ENCODE measurements around the gene FKBP2.

Gene FKBP2

GRCh38 chr11:64284962-64285884 is 44.3 kb downstream of the FKBP2 start, which contains the start of gene GPR137:
Gene GPR137 (plus strand): TSS chr11:64285848. CDS start chr11:64286525, 677 bp downstream.
- H3K4me1 ChIP-seq (ENCODE audit: insufficient read depth, low read length, poor library complexity, severe bottlenecking), result peaks cover 8% of the 10 kb centered on the region
- peak within 1 kb of the TSS; percentile 87 for H3K9ac ChIP-seq (ENCODE audit: low read depth, low read length, poor library complexity, severe bottlenecking)
- peak within 1 kb of the TSS; percentile 95 for H2AFZ ChIP-seq (ENCODE audit: low read length)
- peaks cover 10% of the 10 kb centered on the region; the same call in 1 of the 2 replicates for H3K79me2 ChIP-seq (ENCODE audit: insufficient read depth, low read length)
- no peaks in the 10 kb centered on the region for H3F3A ChIP-seq (ENCODE audit: low read depth)
- peak within 1 kb of the TSS; percentile 96 for H3K4me2 ChIP-seq (ENCODE audit: low read depth, low read length, poor library complexity, severe bottlenecking)
- no peaks in the 10 kb centered on the region for H3K27me3 ChIP-seq (ENCODE audit: insufficient read depth, low read length, poor library complexity, severe bottlenecking)
- peak within 1 kb of the TSS; percentile 99 for H3K4me3 ChIP-seq (ENCODE audit: low read length, poor library complexity, severe bottlenecking)
- H3K9me2 ChIP-seq (replicated peaks; ENCODE audit: low read depth, low read length), result no peaks in the 10 kb centered on the region
- TF ChIP-seq EZH2phosphoT487 (IDR thresholded peaks at IDR 0.05; ENCODE audit: borderline replicate concordance) (no peak), CTCF (conservative IDR thresholded peaks at IDR 0.05; ENCODE audit: low read length) (no peak)
- H4K20me1 ChIP-seq (ENCODE audit: insufficient read depth, low read length, poor library complexity, severe bottlenecking), result no peaks in the 10 kb centered on the region
- no peaks in the 10 kb centered on the region for H3K36me3 ChIP-seq (ENCODE audit: insufficient read depth, low read length)
- H3K9me3 ChIP-seq (ENCODE audit: insufficient read depth, low read depth, low read length), result no peaks in the 10 kb centered on the region

- TF ChIP-seq EZH2phosphoT487 (IDR thresholded peaks at IDR 0.05; ENCODE audit: borderline replicate concordance) (no peak), CTCF (conservative IDR thresholded peaks at IDR 0.05; ENCODE audit: low read length) (peak; percentile 60)
- H3K9ac ChIP-seq (ENCODE audit: low read depth, low read length, poor library complexity, severe bottlenecking), result peak overlapping the region; percentile 87
- H2AFZ ChIP-seq (ENCODE audit: low read length), result peak overlapping the region; percentile 95
- no peaks in the 10 kb centered on the region for H3K9me3 ChIP-seq (ENCODE audit: insufficient read depth, low read depth, low read length)
- H3K4me1 ChIP-seq (ENCODE audit: insufficient read depth, low read length, poor library complexity, severe bottlenecking), result peaks cover 8% of the 10 kb centered on the region
- H3K4me2 ChIP-seq (ENCODE audit: low read depth, low read length, poor library complexity, severe bottlenecking), result peak overlapping the region; percentile 96
- H3K79me2 ChIP-seq (ENCODE audit: insufficient read depth, low read length), result peaks cover 10% of the 10 kb centered on the region; the same call in 1 of the 2 replicates
- H3K36me3 ChIP-seq (ENCODE audit: insufficient read depth, low read length), result no peaks in the 10 kb centered on the region
- no peaks in the 10 kb centered on the region for H3K9me2 ChIP-seq (replicated peaks; ENCODE audit: low read depth, low read length)
- peak overlapping the region; percentile 99 for H3K4me3 ChIP-seq (ENCODE audit: low read length, poor library complexity, severe bottlenecking)
- no peaks in the 10 kb centered on the region for H3K27me3 ChIP-seq (ENCODE audit: insufficient read depth, low read length, poor library complexity, severe bottlenecking)
- H3F3A ChIP-seq (ENCODE audit: low read depth), result no peaks in the 10 kb centered on the region
- no peaks in the 10 kb centered on the region for H4K20me1 ChIP-seq (ENCODE audit: insufficient read depth, low read length, poor library complexity, severe bottlenecking)
Measured at GRCh38 chr11:64285885-64286800, 45.2 kb downstream of the FKBP2 start.

GRCh38 chr11:64286801-64287159 is 45.9 kb downstream of the FKBP2 start:
- Histone ChIP-seq H3K9me2 (replicated peaks; ENCODE audit: low read depth, low read length) (no peaks in the 10 kb centered on the region), H3K9me3 (ENCODE audit: insufficient read depth, low read depth, low read length) (no peaks in the 10 kb centered on the region), H3K4me1 (ENCODE audit: insufficient read depth, low read length, poor library complexity, severe bottlenecking) (peaks cover 8% of the 10 kb centered on the region), H3K4me2 (ENCODE audit: low read depth, low read length, poor library complexity, severe bottlenecking) (peak overlapping the region; percentile 96), H3K27me3 (ENCODE audit: insufficient read depth, low read length, poor library complexity, severe bottlenecking) (no peaks in the 10 kb centered on the region), H2AFZ (ENCODE audit: low read length) (no peak overlapping the region), H3K9ac (ENCODE audit: low read depth, low read length, poor library complexity, severe bottlenecking) (peak overlapping the region; percentile 87), H3K36me3 (ENCODE audit: insufficient read depth, low read length) (no peaks in the 10 kb centered on the region), H4K20me1 (ENCODE audit: insufficient read depth, low read length, poor library complexity, severe bottlenecking) (no peaks in the 10 kb centered on the region), H3F3A (ENCODE audit: low read depth) (no peaks in the 10 kb centered on the region), H3K79me2 (ENCODE audit: insufficient read depth, low read length) (peaks cover 10% of the 10 kb centered on the region; the same call in 1 of the 2 replicates), H3K4me3 (ENCODE audit: low read length, poor library complexity, severe bottlenecking) (peak overlapping the region; percentile 99)
- TF ChIP-seq CTCF (conservative IDR thresholded peaks at IDR 0.05; ENCODE audit: low read length) (no peak), EZH2phosphoT487 (IDR thresholded peaks at IDR 0.05; ENCODE audit: borderline replicate concordance) (no peak)
